ENCODE measurements around the gene TASOR2. TPM values are rescaled to one million over a fixed set of nuclear protein-coding genes. Genes with fewer than 3 reads are reported as not detected.
A peak's percentile ranks its signal among the peaks of the same experiment; 100 is the strongest.

Gene TASOR2
- total and polyA plus RNA-seq, 7 experiments from 2014 or later = 14.7 to 86.5 (median 58.4) TPM

DNA sequence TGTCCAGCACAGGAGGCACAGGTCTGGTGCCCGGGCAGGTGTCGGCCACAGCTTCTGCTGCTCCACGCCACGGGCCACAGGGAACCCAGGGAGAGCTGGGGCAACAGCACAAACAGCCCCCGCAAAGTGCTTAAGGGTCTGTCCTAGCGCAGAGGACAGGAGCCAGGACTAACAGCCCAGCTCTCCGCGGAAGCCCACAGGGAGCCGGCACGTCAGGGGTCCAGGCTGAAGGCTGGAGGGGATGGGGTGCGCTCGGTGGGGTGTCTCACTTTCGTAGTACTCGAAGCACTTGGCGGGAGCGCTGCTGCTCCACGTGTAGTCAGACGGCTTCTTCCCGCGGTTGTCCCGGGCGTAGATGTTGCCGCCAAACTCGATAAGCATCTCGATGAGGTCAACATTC lies 43.1 kb upstream of the TASOR2 start:
- intact Hi-C loops (cut with micrococcal nuclease) = no loop called here
- Histone ChIP-seq H3K27me3 (ENCODE audit: control insufficient read depth in 2 of 2, insufficient read depth in 2 of 2, low read length in 2 of 2) (no peaks in the 10 kb centered on the region), H3K9me3 (ENCODE audit: control insufficient read depth in 2 of 3, low read length in 3 of 3) (no peaks in the 10 kb centered on the region), H3K4me3 (ENCODE audit: low read length) (no peak overlapping the region), H3K4me1 (ENCODE audit: control insufficient read depth in 2 of 2, insufficient read depth in 2 of 2, low read length in 2 of 2) (no peaks in the 10 kb centered on the region), H3K27ac (ENCODE audit: low read depth, low read length) (no peak overlapping the region), H3K36me3 (ENCODE audit: control insufficient read depth in 2 of 3, insufficient read depth in 3 of 3, low read length in 3 of 3) (peaks cover 0 to 49% (median 0%) of the 10 kb centered on the region in 3 experiments)
- no peak overlapping the region for H3K4me3 Mint-ChIP-seq
- ChIA-PET POLR2A (no interaction called here), CTCF (no interaction called here)
- H3K27me3 Mint-ChIP-seq = no peaks in the 10 kb centered on the region
- H3K9me3 Mint-ChIP-seq = no peaks in the 10 kb centered on the region
- DNase-seq (no peak), ATAC-seq (no peak)
- peaks cover 0 to 2% (median 0%) of the 10 kb centered on the region in 7 donors for H3K4me1 Mint-ChIP-seq
- no peak overlapping the region for H3K27ac Mint-ChIP-seq
- H3K36me3 Mint-ChIP-seq = peaks cover 0 to 63% (median 27%) of the 10 kb centered on the region in 5 donors

DNA sequence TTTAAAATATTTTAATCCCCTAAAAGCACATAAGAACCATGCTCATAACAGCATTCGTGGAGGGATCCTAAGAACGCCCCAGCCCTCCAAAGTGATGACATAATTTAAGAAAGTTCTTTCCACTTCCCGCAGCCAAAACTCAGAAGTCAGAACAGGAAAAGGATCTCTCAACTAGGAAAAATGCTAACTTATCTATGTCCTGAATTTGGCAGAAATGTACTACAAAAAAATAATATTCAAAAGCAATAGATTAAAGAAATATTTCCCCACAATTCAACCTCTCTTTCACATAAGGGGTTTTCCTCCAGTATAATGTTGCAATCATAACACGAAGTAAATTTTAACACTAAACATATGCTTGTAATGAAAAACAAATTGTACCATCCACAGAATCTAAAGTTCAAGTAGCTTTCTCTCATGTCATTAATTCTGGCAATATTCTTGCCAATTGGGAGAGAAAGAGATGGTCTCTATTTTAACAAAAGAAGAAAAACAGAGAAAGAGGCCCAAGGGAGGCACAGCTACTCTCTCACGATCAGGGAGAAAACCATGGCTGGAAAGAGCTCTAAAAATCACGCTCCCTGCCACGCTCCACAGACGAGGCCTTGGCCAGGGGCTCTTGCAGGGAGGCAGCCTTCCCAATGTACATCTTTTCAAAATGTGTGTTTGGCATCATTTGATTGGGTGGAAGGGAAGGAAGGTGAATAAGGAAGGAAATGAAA lies 41.1 kb upstream of the TASOR2 start:
- H3K4me1 Mint-ChIP-seq = peaks cover 0 to 2% (median 0%) of the 10 kb centered on the region in 7 donors
- Histone ChIP-seq H3K27ac (ENCODE audit: low read depth, low read length) (no peak overlapping the region), H3K36me3 (ENCODE audit: control insufficient read depth in 2 of 3, insufficient read depth in 3 of 3, low read length in 3 of 3) (peaks cover 0 to 51% (median 0%) of the 10 kb centered on the region in 3 experiments), H3K4me3 (ENCODE audit: low read length) (no peak overlapping the region), H3K9me3 (ENCODE audit: control insufficient read depth in 2 of 3, low read length in 3 of 3) (no peaks in the 10 kb centered on the region), H3K4me1 (ENCODE audit: control insufficient read depth in 2 of 2, insufficient read depth in 2 of 2, low read length in 2 of 2) (no peaks in the 10 kb centered on the region), H3K27me3 (ENCODE audit: control insufficient read depth in 2 of 2, insufficient read depth in 2 of 2, low read length in 2 of 2) (no peaks in the 10 kb centered on the region)
- ChIA-PET POLR2A (no interaction called here), CTCF (interaction anchor here (0.7 to 1.1 kb wide), 2 partner anchors 9 to 20 kb away, joined by 3 read pairs; no protein-coding TSS in a partner anchor)
- no peak overlapping the region for H3K27ac Mint-ChIP-seq
- no peaks in the 10 kb centered on the region for H3K27me3 Mint-ChIP-seq
- no peak for DNase-seq
- ATAC-seq = no peak
- H3K36me3 Mint-ChIP-seq = peaks cover 0 to 73% (median 32%) of the 10 kb centered on the region in 5 donors
- H3K4me3 Mint-ChIP-seq = no peak overlapping the region
- intact Hi-C loops (cut with micrococcal nuclease) = no loop called here
- H3K9me3 Mint-ChIP-seq = no peaks in the 10 kb centered on the region

- ATAC-seq (no peak), DNase-seq (no peak)
- Histone ChIP-seq H3K4me3 (ENCODE audit: low read length) (no peak overlapping the region), H3K4me1 (ENCODE audit: control insufficient read depth in 2 of 2, insufficient read depth in 2 of 2, low read length in 2 of 2) (no peaks in the 10 kb centered on the region), H3K27ac (ENCODE audit: low read depth, low read length) (no peak overlapping the region), H3K9me3 (ENCODE audit: control insufficient read depth in 2 of 3, low read length in 3 of 3) (no peaks in the 10 kb centered on the region), H3K36me3 (ENCODE audit: control insufficient read depth in 2 of 3, insufficient read depth in 3 of 3, low read length in 3 of 3) (peaks cover 0 to 45% (median 0%) of the 10 kb centered on the region in 3 experiments), H3K27me3 (ENCODE audit: control insufficient read depth in 2 of 2, insufficient read depth in 2 of 2, low read length in 2 of 2) (no peaks in the 10 kb centered on the region)
- Mint-ChIP-seq H3K4me1 (peaks cover 0 to 3% (median 0%) of the 10 kb centered on the region in 7 donors), H3K27me3 (no peaks in the 10 kb centered on the region), H3K27ac (no peak overlapping the region), H3K4me3 (no peak overlapping the region), H3K36me3 (peaks cover 0 to 68% (median 22%) of the 10 kb centered on the region in 5 donors), H3K9me3 (no peaks in the 10 kb centered on the region)
- CTCF ChIA-PET = no interaction called here
- POLR2A ChIA-PET = no interaction called here
- intact Hi-C loops (cut with micrococcal nuclease) = no loop called here
These were observed 39.7 kb upstream of the TASOR2 start for GRCh38 chr10:5644930-5645329.

DNA sequence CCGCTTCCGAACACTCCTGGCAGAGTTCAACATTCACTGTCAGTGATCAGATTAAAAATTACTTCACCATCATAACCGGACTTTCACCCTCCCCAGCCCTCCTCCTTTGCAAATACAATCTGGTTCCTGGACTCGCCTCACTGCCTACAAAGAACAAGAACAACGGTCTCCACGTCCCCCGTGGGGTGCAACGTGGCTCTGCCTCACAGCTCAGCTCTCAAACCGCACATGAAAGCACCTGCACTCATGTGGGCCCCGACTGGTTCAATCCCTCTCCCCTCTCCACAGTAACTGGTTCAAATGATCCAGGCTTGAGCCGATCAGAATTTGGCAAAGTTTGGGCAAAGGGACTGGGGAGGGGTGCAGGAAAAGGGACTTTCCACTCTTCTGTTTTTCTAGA lies 39.3 kb upstream of the TASOR2 start:
- CTCF ChIA-PET = no interaction called here

GRCh38 chr10:5645944-5646617 lies 38.6 kb upstream of the TASOR2 start:
- no peaks in the 10 kb centered on the region for H3K27me3 ChIP-seq (ENCODE audit: control insufficient read depth in 2 of 2, insufficient read depth in 2 of 2, low read length in 2 of 2)
- DNase-seq (no peak), ATAC-seq (no peak)
- no peaks in the 10 kb centered on the region for H3K4me1 ChIP-seq (ENCODE audit: control insufficient read depth in 2 of 2, insufficient read depth in 2 of 2, low read length in 2 of 2)
- peaks cover 0 to 7% (median 0%) of the 10 kb centered on the region in 7 donors for H3K4me1 Mint-ChIP-seq
- H3K4me3 ChIP-seq (ENCODE audit: low read length) = no peak overlapping the region
- no peaks in the 10 kb centered on the region for H3K9me3 Mint-ChIP-seq
- ChIA-PET CTCF (no interaction called here), POLR2A (interaction anchor here (0.6 kb wide), 1 partner anchor 88 kb away, joined by 3 read pairs; no protein-coding TSS in a partner anchor)
- H3K4me3 Mint-ChIP-seq = no peak overlapping the region
- H3K36me3 Mint-ChIP-seq = peaks cover 0 to 64% (median 18%) of the 10 kb centered on the region in 5 donors
- no peak overlapping the region for H3K27ac ChIP-seq (ENCODE audit: low read depth, low read length)
- intact Hi-C loops (cut with micrococcal nuclease) = no loop called here
- H3K36me3 ChIP-seq (ENCODE audit: control insufficient read depth in 2 of 3, insufficient read depth in 3 of 3, low read length in 3 of 3) = peaks cover 0 to 43% (median 0%) of the 10 kb centered on the region in 3 experiments
- H3K9me3 ChIP-seq (ENCODE audit: control insufficient read depth in 2 of 3, low read length in 3 of 3) = no peaks in the 10 kb centered on the region
- H3K27me3 Mint-ChIP-seq = no peaks in the 10 kb centered on the region
- no peak overlapping the region for H3K27ac Mint-ChIP-seq

More for the DNA sequence above, 39.3 kb upstream of the TASOR2 start:
- Histone ChIP-seq H3K27me3 (ENCODE audit: control insufficient read depth in 2 of 2, insufficient read depth in 2 of 2, low read length in 2 of 2) (no peaks in the 10 kb centered on the region), H3K9me3 (ENCODE audit: control insufficient read depth in 2 of 3, low read length in 3 of 3) (no peaks in the 10 kb centered on the region), H3K4me1 (ENCODE audit: control insufficient read depth in 2 of 2, insufficient read depth in 2 of 2, low read length in 2 of 2) (no peaks in the 10 kb centered on the region), H3K4me3 (ENCODE audit: low read length) (no peak overlapping the region), H3K27ac (ENCODE audit: low read depth, low read length) (no peak overlapping the region), H3K36me3 (ENCODE audit: control insufficient read depth in 2 of 3, insufficient read depth in 3 of 3, low read length in 3 of 3) (peaks cover 0 to 42% (median 0%) of the 10 kb centered on the region in 3 experiments)
- H3K9me3 Mint-ChIP-seq = no peaks in the 10 kb centered on the region
- H3K4me3 Mint-ChIP-seq = no peak overlapping the region
- DNase-seq (no peak), ATAC-seq (no peak)
- intact Hi-C loops (cut with micrococcal nuclease) = no loop called here
- H3K4me1 Mint-ChIP-seq = peaks cover 0 to 7% (median 0%) of the 10 kb centered on the region in 7 donors
- no peaks in the 10 kb centered on the region for H3K27me3 Mint-ChIP-seq
- H3K27ac Mint-ChIP-seq = no peak overlapping the region
- H3K36me3 Mint-ChIP-seq = peaks cover 0 to 68% (median 22%) of the 10 kb centered on the region in 5 donors
- POLR2A ChIA-PET = interaction anchor here (0.6 kb wide), 1 partner anchor 89 kb away, joined by 3 read pairs; no protein-coding TSS in a partner anchor

DNA sequence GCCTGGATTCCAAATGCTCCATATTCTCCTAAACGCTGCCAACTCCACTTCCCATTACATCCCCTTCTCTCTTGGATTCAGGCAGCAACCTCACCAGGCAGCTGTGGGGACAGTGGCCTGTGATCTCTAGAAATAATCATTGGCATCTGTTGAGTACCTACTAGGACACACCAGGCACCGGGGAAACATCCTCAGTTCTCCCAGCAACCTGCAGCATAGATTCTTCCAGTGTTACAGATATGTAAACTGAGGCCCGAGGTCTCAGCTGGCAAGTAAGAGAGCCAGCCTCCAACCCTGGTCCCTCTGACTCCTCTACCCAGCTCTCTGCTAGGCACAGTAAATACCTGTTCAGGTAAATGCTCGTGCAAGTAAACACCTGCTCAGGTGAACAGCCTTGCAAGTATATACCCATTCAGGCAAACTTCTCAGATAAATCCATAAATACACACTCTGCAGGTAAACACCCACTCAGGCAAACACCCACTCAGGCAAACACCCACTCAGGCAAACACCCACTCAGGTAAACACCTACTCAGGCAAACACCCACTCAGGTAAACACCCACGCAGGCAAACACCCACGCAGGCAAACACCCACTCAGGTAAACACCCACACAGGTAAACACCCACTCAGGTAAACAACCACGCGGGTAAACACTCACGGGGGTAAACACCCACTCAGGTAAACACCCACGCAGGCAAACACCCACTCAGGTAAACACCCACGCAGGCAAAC lies 37.0 kb upstream of the TASOR2 start:
- intact Hi-C loops (cut with micrococcal nuclease) = no loop called here
- CTCF ChIA-PET = no interaction called here

More for the DNA sequence above, 37.0 kb upstream of the TASOR2 start:
- Histone ChIP-seq H3K4me1 (ENCODE audit: control insufficient read depth in 2 of 2, insufficient read depth in 2 of 2, low read length in 2 of 2) (no peaks in the 10 kb centered on the region), H3K36me3 (ENCODE audit: control insufficient read depth in 2 of 3, insufficient read depth in 3 of 3, low read length in 3 of 3) (peaks cover 0 to 31% (median 0%) of the 10 kb centered on the region in 3 experiments), H3K4me3 (ENCODE audit: low read length) (no peak overlapping the region), H3K27me3 (ENCODE audit: control insufficient read depth in 2 of 2, insufficient read depth in 2 of 2, low read length in 2 of 2) (no peaks in the 10 kb centered on the region), H3K9me3 (ENCODE audit: control insufficient read depth in 2 of 3, low read length in 3 of 3) (no peaks in the 10 kb centered on the region), H3K27ac (ENCODE audit: low read depth, low read length) (no peak overlapping the region)
- Mint-ChIP-seq H3K36me3 (peaks cover 0 to 54% (median 17%) of the 10 kb centered on the region in 5 donors), H3K9me3 (no peaks in the 10 kb centered on the region), H3K27ac (peak overlapping the region in 2 of 9 donors; percentile 15 to 59), H3K4me3 (no peak overlapping the region), H3K4me1 (peaks cover 0 to 7% (median 0%) of the 10 kb centered on the region in 7 donors), H3K27me3 (no peaks in the 10 kb centered on the region)
- DNase-seq (no peak), ATAC-seq (no peak)
- POLR2A ChIA-PET = no interaction called here

Measured in naive thymus-derived CD4-positive, alpha-beta T cell (primary cell).